ENCODE data around the gene THOC1. TPM values are rescaled to one million over a fixed set of nuclear protein-coding genes. Genes with fewer than 3 reads are reported as not detected.

THOC1 gene
- total and polyA plus RNA-seq, 2 donors (not counting 3 experiments of a cell fraction or from before 2014, with no cell fraction given), result 12.0 to 50.5 TPM

DNA sequence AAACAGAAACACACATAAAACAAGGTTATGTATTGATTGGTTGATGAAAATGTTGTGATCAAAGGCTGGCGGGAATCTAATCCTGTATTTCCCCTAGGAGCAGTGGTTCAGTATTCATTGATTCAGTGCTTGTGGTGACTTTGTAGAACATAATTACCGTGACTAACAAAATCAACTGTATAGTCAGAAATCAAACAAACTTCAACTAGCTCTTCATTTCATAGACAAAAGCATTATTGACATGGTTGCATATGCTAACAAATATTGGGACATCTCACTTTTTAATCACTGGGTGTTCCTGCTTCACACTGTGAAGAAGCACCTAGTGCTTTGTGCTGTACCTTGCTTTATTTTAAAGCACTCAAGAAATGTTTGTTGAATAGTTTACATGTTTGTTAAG, 68.1 kb downstream of the THOC1 start:
- H3K27me3 ChIP-seq (ENCODE audit: control insufficient read depth in 2 of 2, insufficient read depth in 2 of 2, low read length in 2 of 2), result no peaks in the 10 kb centered on the region
- H3K36me3 ChIP-seq (ENCODE audit: control insufficient read depth in 2 of 2, extremely low read depth in 1 of 2, insufficient read depth in 2 of 2, low read length in 2 of 2), result peaks cover 15 to 23% of the 10 kb centered on the region in 2 experiments
- H3K27ac ChIP-seq (ENCODE audit: insufficient read depth, low read depth, low read length), result no peak overlapping the region
- H3K9ac ChIP-seq (replicated peaks; ENCODE audit: extremely low read depth, insufficient read depth, low read length), result no peak overlapping the region
- CTCF ChIA-PET, result interaction anchor here (1.2 kb wide), 1 partner anchor 12 kb away, joined by 3 read pairs; no protein-coding TSS in a partner anchor
- no peaks in the 10 kb centered on the region for H3K9me3 ChIP-seq (replicated peaks; ENCODE audit: control insufficient read depth, insufficient read depth, low read length)
- no peaks in the 10 kb centered on the region for H3K4me1 ChIP-seq (ENCODE audit: control insufficient read depth, extremely low read depth, insufficient read depth, low read length)
- FAIRE-seq, result no peak
- dilution Hi-C loops (cut with MboI; ENCODE audit: extremely low pct_ligation_motif_present, low sequenced_read_pairs), result no loop called here
- no peak for DNase-seq (ENCODE audit: low read depth, low spot score)
- POLR2A ChIA-PET, result no interaction called here
- peaks cover 2% of the 10 kb centered on the region for H4K20me1 ChIP-seq (replicated peaks; ENCODE audit: control insufficient read depth, extremely low read depth, insufficient read depth, low read length)
- no peak overlapping the region for H3K4me2 ChIP-seq (ENCODE audit: insufficient read depth, low read length)
- H3K4me3 ChIP-seq (replicated peaks in 1 of 3; ENCODE audit: insufficient read depth in 1 of 3, low read depth in 1 of 3, low read length in 3 of 3), result no peak overlapping the region
- TF ChIP-seq FOS (IDR thresholded peaks at IDR 0.05; ENCODE audit: borderline replicate concordance, insufficient read depth, low read length), result no peak
- TF ChIP-seq POLR2A (IDR thresholded peaks at IDR 0.05; ENCODE audit: low read depth, low read length), result no peak
- no peaks in the 10 kb centered on the region for H3K9me1 ChIP-seq (replicated peaks; ENCODE audit: control insufficient read depth, extremely low read depth, insufficient read depth, low read length)
- H3K79me2 ChIP-seq (ENCODE audit: control insufficient read depth, insufficient read depth, low read length), result peaks cover 4% of the 10 kb centered on the region
- intact Hi-C loops (cut with micrococcal nuclease), result no loop called here
- no peak overlapping the region for H2AFZ ChIP-seq (ENCODE audit: low read depth, low read length)
- BruUV-seq (replicated peaks), result no TSS peak

- no peak overlapping the region for H2AFZ ChIP-seq (ENCODE audit: low read depth, low read length)
- no peaks in the 10 kb centered on the region for H3K9me1 ChIP-seq (replicated peaks; ENCODE audit: control insufficient read depth, extremely low read depth, insufficient read depth, low read length)
- H3K4me3 ChIP-seq (replicated peaks in 1 of 3; ENCODE audit: insufficient read depth in 1 of 3, low read depth in 1 of 3, low read length in 3 of 3), result no peak overlapping the region
- H3K9me3 ChIP-seq (replicated peaks; ENCODE audit: control insufficient read depth, insufficient read depth, low read length), result no peaks in the 10 kb centered on the region
- dilution Hi-C loops (cut with MboI; ENCODE audit: extremely low pct_ligation_motif_present, low sequenced_read_pairs), result no loop called here
- no peak overlapping the region for H3K4me2 ChIP-seq (ENCODE audit: insufficient read depth, low read length)
- H3K27me3 ChIP-seq (ENCODE audit: control insufficient read depth in 2 of 2, insufficient read depth in 2 of 2, low read length in 2 of 2), result no peaks in the 10 kb centered on the region
- ChIA-PET CTCF (interaction anchor here (1.2 kb wide), 1 partner anchor 12 kb away, joined by 3 read pairs; no protein-coding TSS in a partner anchor), POLR2A (no interaction called here)
- H3K9ac ChIP-seq (replicated peaks; ENCODE audit: extremely low read depth, insufficient read depth, low read length), result no peak overlapping the region
- peaks cover 15 to 19% of the 10 kb centered on the region in 2 experiments for H3K36me3 ChIP-seq (ENCODE audit: control insufficient read depth in 2 of 2, extremely low read depth in 1 of 2, insufficient read depth in 2 of 2, low read length in 2 of 2)
- no peak overlapping the region for H3K27ac ChIP-seq (ENCODE audit: insufficient read depth, low read depth, low read length)
- DNase-seq (ENCODE audit: low read depth, low spot score), result no peak
- H3K79me2 ChIP-seq (ENCODE audit: control insufficient read depth, insufficient read depth, low read length), result peaks cover 4% of the 10 kb centered on the region
- no peak for FAIRE-seq
- intact Hi-C loops (cut with micrococcal nuclease), result no loop called here
- TF ChIP-seq POLR2A (IDR thresholded peaks at IDR 0.05; ENCODE audit: low read depth, low read length) (no peak), CTCF (IDR thresholded peaks at IDR 0.05; ENCODE audit: extremely low read depth in 1 of 2, insufficient read depth in 1 of 2, low read depth in 1 of 2, low read length in 2 of 2) (no peak), FOS (IDR thresholded peaks at IDR 0.05; ENCODE audit: borderline replicate concordance, insufficient read depth, low read length) (no peak), MYC (IDR thresholded peaks at IDR 0.05; ENCODE audit: low read depth, low read length) (no peak), GATA2 (IDR thresholded peaks at IDR 0.05; ENCODE audit: insufficient read depth, insufficient read length, low read depth, low read length) (no peak), POLR2AphosphoS5 (IDR thresholded peaks at IDR 0.05; ENCODE audit: insufficient read depth, low read depth, low read length) (no peak), JUN (IDR thresholded peaks at IDR 0.05; ENCODE audit: borderline replicate concordance, insufficient read depth, insufficient read length, low read depth) (no peak), EZH2 (IDR thresholded peaks at IDR 0.05; ENCODE audit: borderline replicate concordance, low read depth, low read length, severe bottlenecking) (no peak)
- TF ChIP-seq, protein P1, sequence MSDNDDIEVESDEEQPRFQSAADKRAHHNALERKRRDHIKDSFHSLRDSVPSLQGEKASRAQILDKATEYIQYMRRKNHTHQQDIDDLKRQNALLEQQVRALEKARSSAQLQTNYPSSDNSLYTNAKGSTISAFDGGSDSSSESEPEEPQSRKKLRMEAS (IDR thresholded peaks at IDR 0.05; ENCODE audit: insufficient read depth, insufficient read length), result no peak
- H4K20me1 ChIP-seq (replicated peaks; ENCODE audit: control insufficient read depth, extremely low read depth, insufficient read depth, low read length), result peaks cover 2% of the 10 kb centered on the region
- no peaks in the 10 kb centered on the region for H3K4me1 ChIP-seq (ENCODE audit: control insufficient read depth, extremely low read depth, insufficient read depth, low read length)
- no TSS peak for BruUV-seq (replicated peaks)
These were observed 68.6 kb downstream of the THOC1 start for GRCh38 chr18:199214-199613.
